ACC112 (cell line): ENCODE data around the gene SLC5A6.

Experiments used
- H2AFZ ChIP-seq: fragments of 200-600 bp; sonication (generic); one replicate; pipeline ENCODE4 v1.6.0; 2017; ENCODE audit warnings: antibody characterized with exemption, low read length; ENCODE audit not compliant: unreplicated experiment
- H3K27ac ChIP-seq: fragments of 200-600 bp; sonication (generic); 2 replicates; pipeline ENCODE4 v1.5.1; 2014; ENCODE audit warnings: low read depth, mild to moderate bottlenecking, antibody characterized with exemption, low read length, moderate library complexity
- H3K27me3 ChIP-seq: fragments of 200-600 bp; sonication (generic); 2 replicates; pipeline ENCODE4 v1.6.1; 2014; ENCODE audit warnings: mild to moderate bottlenecking, antibody characterized with exemption, low read length, moderate library complexity, mixed read lengths; ENCODE audit not compliant: insufficient read depth
- H3K36me3 ChIP-seq: fragments of 200-600 bp; sonication (generic); 2 replicates; pipeline ENCODE4 v1.6.1; 2016; ENCODE audit warnings: mild to moderate bottlenecking, antibody characterized with exemption, low read length, moderate library complexity, mixed read lengths; ENCODE audit not compliant: insufficient read depth
- H3K4me1 ChIP-seq: fragments of 200-600 bp; sonication (generic); one replicate; pipeline ENCODE4 v1.6.1; 2016; ENCODE audit warnings: low read length, mixed read lengths; ENCODE audit not compliant: insufficient read depth, unreplicated experiment, control insufficient read depth
- H3K4me3 ChIP-seq: fragments of 200-600 bp; sonication (generic); 2 replicates; pipeline ENCODE4 v1.5.1; 2014; ENCODE audit warnings: mild to moderate bottlenecking, low read depth, low read length
- H3K79me2 ChIP-seq: fragments of 200-600 bp; sonication (generic); one replicate; pipeline ENCODE4 v1.6.0; 2016; ENCODE audit warnings: low read length; ENCODE audit not compliant: control insufficient read depth, unreplicated experiment, insufficient read depth

SLC5A6 gene

GRCh38 chr2:27174638-27175037 lies 37.4 kb downstream of the SLC5A6 start:
- Histone ChIP-seq H3K4me1 (peaks cover 8% of the 10 kb centered on the region), H2AFZ (no peak overlapping the region), H3K36me3 (no peaks in the 10 kb centered on the region), H3K4me3 (no peak overlapping the region), H3K27ac (no peak overlapping the region), H3K27me3 (no peaks in the 10 kb centered on the region), H3K79me2 (no peaks in the 10 kb centered on the region)

- no peaks in the 10 kb centered on the region for H3K27me3 ChIP-seq
Measured at GRCh38 chr2:27171351-27171848, 40.7 kb downstream of the SLC5A6 start.

GRCh38 chr2:27170581-27171337 lies 41.3 kb downstream of the SLC5A6 start:
- Histone ChIP-seq H3K27me3 (no peaks in the 10 kb centered on the region), H3K79me2 (no peaks in the 10 kb centered on the region), H3K4me1 (no peaks in the 10 kb centered on the region), H3K27ac (no peak overlapping the region), H3K36me3 (no peaks in the 10 kb centered on the region), H2AFZ (no peak overlapping the region), H3K4me3 (no peak overlapping the region)

More at GRCh38 chr2:27171351-27171848, 40.7 kb downstream of the SLC5A6 start:
- Histone ChIP-seq H3K4me3 (no peak overlapping the region), H3K36me3 (no peaks in the 10 kb centered on the region), H3K79me2 (no peaks in the 10 kb centered on the region), H3K4me1 (no peaks in the 10 kb centered on the region), H2AFZ (no peak overlapping the region), H3K27ac (no peak overlapping the region)

GRCh38 chr2:27164960-27165763 lies 46.9 kb downstream of the SLC5A6 start:
- H3K4me1 ChIP-seq, result no peaks in the 10 kb centered on the region
- H3K79me2 ChIP-seq, result no peaks in the 10 kb centered on the region
- H3K36me3 ChIP-seq, result no peaks in the 10 kb centered on the region
- no peak overlapping the region for H3K4me3 ChIP-seq
- H3K27me3 ChIP-seq, result no peaks in the 10 kb centered on the region
- H2AFZ ChIP-seq, result no peak overlapping the region
- no peak overlapping the region for H3K27ac ChIP-seq

- Histone ChIP-seq H3K36me3 (no peaks in the 10 kb centered on the region), H3K4me1 (no peaks in the 10 kb centered on the region), H3K4me3 (no peak overlapping the region), H3K27ac (no peak overlapping the region), H3K27me3 (no peaks in the 10 kb centered on the region), H2AFZ (no peak overlapping the region), H3K79me2 (no peaks in the 10 kb centered on the region)
Measured at GRCh38 chr2:27162151-27163121, 49.6 kb downstream of the SLC5A6 start.

GRCh38 chr2:27160191-27160590 lies 51.9 kb downstream of the SLC5A6 start:
- H2AFZ ChIP-seq, result no peak overlapping the region
- no peaks in the 10 kb centered on the region for H3K27me3 ChIP-seq

GRCh38 chr2:27159271-27159670 lies 52.8 kb downstream of the SLC5A6 start:
- no peaks in the 10 kb centered on the region for H3K27me3 ChIP-seq
- H3K79me2 ChIP-seq, result no peaks in the 10 kb centered on the region
- no peak overlapping the region for H3K27ac ChIP-seq
- no peak overlapping the region for H3K4me3 ChIP-seq
- H3K4me1 ChIP-seq, result no peaks in the 10 kb centered on the region
- no peak overlapping the region for H2AFZ ChIP-seq
- no peaks in the 10 kb centered on the region for H3K36me3 ChIP-seq

More at GRCh38 chr2:27160191-27160590, 51.9 kb downstream of the SLC5A6 start:
- no peaks in the 10 kb centered on the region for H3K79me2 ChIP-seq
- H3K4me3 ChIP-seq, result no peak overlapping the region
- H3K4me1 ChIP-seq, result no peaks in the 10 kb centered on the region
- H3K27ac ChIP-seq, result no peak overlapping the region
- H3K36me3 ChIP-seq, result no peaks in the 10 kb centered on the region

GRCh38 chr2:27158468-27158867 lies 53.6 kb downstream of the SLC5A6 start:
- no peaks in the 10 kb centered on the region for H3K27me3 ChIP-seq
- no peaks in the 10 kb centered on the region for H3K36me3 ChIP-seq
- H3K27ac ChIP-seq, result no peak overlapping the region
- no peak overlapping the region for H2AFZ ChIP-seq
- H3K4me1 ChIP-seq, result no peaks in the 10 kb centered on the region
- no peak overlapping the region for H3K4me3 ChIP-seq
- H3K79me2 ChIP-seq, result no peaks in the 10 kb centered on the region

GRCh38 chr2:27155069-27155520 lies 57.0 kb downstream of the SLC5A6 start:
- no peaks in the 10 kb centered on the region for H3K4me1 ChIP-seq
- no peak overlapping the region for H3K27ac ChIP-seq
- no peaks in the 10 kb centered on the region for H3K27me3 ChIP-seq
- H3K36me3 ChIP-seq, result no peaks in the 10 kb centered on the region
- no peak overlapping the region for H2AFZ ChIP-seq
- H3K79me2 ChIP-seq, result no peaks in the 10 kb centered on the region
- H3K4me3 ChIP-seq, result no peak overlapping the region

GRCh38 chr2:27154488-27154887 lies 57.6 kb downstream of the SLC5A6 start:
- H3K4me1 ChIP-seq, result no peaks in the 10 kb centered on the region
- no peak overlapping the region for H3K4me3 ChIP-seq
- H3K79me2 ChIP-seq, result no peaks in the 10 kb centered on the region
- no peaks in the 10 kb centered on the region for H3K27me3 ChIP-seq
- no peak overlapping the region for H3K27ac ChIP-seq
- no peaks in the 10 kb centered on the region for H3K36me3 ChIP-seq
- H2AFZ ChIP-seq, result no peak overlapping the region
